ENCODE measurements around the gene ITSN1.

- TF ChIP-seq CTCF (IDR thresholded peaks at IDR 0.05) (no peak), EP300 (IDR thresholded peaks at IDR 0.05) (no peak), POLR2A (IDR thresholded peaks at IDR 0.05) (no peak)
These were observed 218.1 kb downstream of the ITSN1 start for GRCh38 chr21:33860332-33860879.
